CD4-positive, alpha-beta T cell treated with Interleukin-15 for 1 hour (primary cell): ENCODE results near the gene CRYBA2.

ENCODE experiments used
- DNase-seq: peaks from one replicate; pipeline ENCODE4 v3.0.0-alpha.2; 2020

The CRYBA2 gene

GRCh38 chr2:219022616-219023015 lies 29.4 kb upstream of the CRYBA2 start:
- DNase-seq, result no peak

- no peak for DNase-seq
Measured at GRCh38 chr2:219022041-219022440, 28.8 kb upstream of the CRYBA2 start.

- no peak for DNase-seq
Measured at GRCh38 chr2:219021591-219021990, 28.4 kb upstream of the CRYBA2 start.

- no peak for DNase-seq
Measured at GRCh38 chr2:219020604-219021365, 27.6 kb upstream of the CRYBA2 start.

- DNase-seq, result no peak
Measured at GRCh38 chr2:219019436-219019835, 26.2 kb upstream of the CRYBA2 start.

- DNase-seq, result no peak
Measured at GRCh38 chr2:219018726-219019125, 25.5 kb upstream of the CRYBA2 start.

- no peak for DNase-seq
Measured at GRCh38 chr2:219018286-219018685, 25.1 kb upstream of the CRYBA2 start.

- DNase-seq, result no peak
Measured at GRCh38 chr2:219017201-219017931, 24.1 kb upstream of the CRYBA2 start.

GRCh38 chr2:219016721-219017120 lies 23.5 kb upstream of the CRYBA2 start:
- no peak for DNase-seq

- no peak for DNase-seq
Measured at GRCh38 chr2:219010873-219011272, 17.7 kb upstream of the CRYBA2 start.

GRCh38 chr2:219010162-219010756 lies 17.0 kb upstream of the CRYBA2 start:
- no peak for DNase-seq

GRCh38 chr2:219009294-219009693 lies 16.1 kb upstream of the CRYBA2 start:
- DNase-seq, result no peak

- no peak for DNase-seq
Measured at GRCh38 chr2:219003979-219004378, 10.8 kb upstream of the CRYBA2 start.

GRCh38 chr2:219003267-219003634 lies 10.0 kb upstream of the CRYBA2 start:
- DNase-seq, result no peak

- DNase-seq, result no peak
Measured at GRCh38 chr2:219002395-219003266, 9.4 kb upstream of the CRYBA2 start.

GRCh38 chr2:219001577-219002394 lies 8.6 kb upstream of the CRYBA2 start:
- DNase-seq, result no peak

GRCh38 chr2:219001100-219001576 lies 7.9 kb upstream of the CRYBA2 start:
- no peak for DNase-seq

- no peak for DNase-seq
Measured at GRCh38 chr2:219000569-219000960, 7.3 kb upstream of the CRYBA2 start.

- DNase-seq, result no peak
Measured at GRCh38 chr2:218999881-219000568, 6.8 kb upstream of the CRYBA2 start.

GRCh38 chr2:218999021-218999880 lies 6.0 kb upstream of the CRYBA2 start:
- no peak for DNase-seq
